Neural progenitor cell (in vitro differentiated cells): ENCODE measurements around the gene TAF15. TPM values are rescaled to one million over a fixed set of nuclear protein-coding genes. Genes with fewer than 3 reads are reported as not detected.
A peak's percentile ranks its signal among the peaks of the same experiment; 100 is the strongest.

Source experiments
- DNase-seq: peaks from one replicate; pipeline ENCODE4 v3.0.0-alpha.2; 2016; ENCODE audit warnings: low spot score
- H2AFZ ChIP-seq: fragments of 200-600 bp; sonication (generic); replicated peaks from 2 replicates; pipeline ENCODE4 v1.6.1; 2016; ENCODE audit warnings: antibody characterized with exemption
- H3F3A ChIP-seq: fragments of 200-600 bp; sonication (generic); 2 replicates; pipeline ENCODE4 v1.6.1; 2016; ENCODE audit warnings: antibody characterized with exemption, low read depth
- H3K27ac ChIP-seq: fragments of 200-600 bp; sonication (generic); 2 replicates; pipeline ENCODE4 v1.5.1; 2016; ENCODE audit warnings: mild to moderate bottlenecking
- H3K27me3 ChIP-seq: fragments of 200-600 bp; sonication (generic); 2 replicates; pipeline ENCODE4 v1.6.1; 2016; ENCODE audit warnings: mild to moderate bottlenecking, moderate library complexity
- H3K36me3 ChIP-seq: fragments of 200-600 bp; sonication (generic); 2 replicates; pipeline ENCODE4 v1.5.1; 2016
- H3K4me1 ChIP-seq: fragments of 200-600 bp; sonication (generic); 2 replicates; pipeline ENCODE4 v1.6.1; 2016; ENCODE audit warnings: mixed run types
- H3K4me2 ChIP-seq: fragments of 200-600 bp; sonication (generic); 2 replicates; pipeline ENCODE4 v1.6.1; 2016
- H3K4me3 ChIP-seq: fragments of 200-600 bp; sonication (generic); 2 replicates; pipeline ENCODE4 v1.5.1; 2016
- H3K79me2 ChIP-seq: fragments of 200-600 bp; sonication (generic); 2 replicates; pipeline ENCODE4 v1.6.1; 2016; ENCODE audit warnings: low read depth
- H3K9ac ChIP-seq: fragments of 200-600 bp; sonication (generic); 2 replicates; pipeline ENCODE4 v1.6.1; 2016
- H3K9me3 ChIP-seq: fragments of 200-600 bp; sonication (generic); 2 replicates; pipeline ENCODE4 v1.5.1; 2016; ENCODE audit warnings: low read depth
- H4K20me1 ChIP-seq: fragments of 200-600 bp; sonication (generic); 2 replicates; pipeline ENCODE4 v1.6.1; 2016; ENCODE audit warnings: low read depth
- H3K27ac Mint-ChIP-seq: 3 replicates; pipeline ENCODE4 v1.8.0; 2021; ENCODE audit warnings: mixed read lengths
- H3K27me3 Mint-ChIP-seq: 2 replicates; pipeline ENCODE4 v1.8.0; 2022; ENCODE audit warnings: low read depth, mild to moderate bottlenecking, inconsistent platforms, moderate library complexity, mixed read lengths; ENCODE audit not compliant: insufficient read depth
- H3K36me3 Mint-ChIP-seq: 3 replicates; pipeline ENCODE4 v1.8.0; 2021; ENCODE audit warnings: mixed read lengths
- H3K4me1 Mint-ChIP-seq: 3 replicates; pipeline ENCODE4 v1.8.0; 2021; ENCODE audit warnings: mixed read lengths
- H3K4me3 Mint-ChIP-seq: 3 replicates; pipeline ENCODE4 v1.8.0; 2021; ENCODE audit warnings: mild to moderate bottlenecking, moderate library complexity, mixed read lengths
- H3K9me3 Mint-ChIP-seq: 3 replicates; pipeline ENCODE4 v1.8.0; 2020; ENCODE audit warnings: mixed read lengths
- EZH2 ChIP-seq: fragments of 200-600 bp; sonication (generic); IDR thresholded peaks from 2 replicates; pipeline ENCODE4 v1.6.1; 2017; ENCODE audit warnings: antibody characterized with exemption, mild to moderate bottlenecking, moderate library complexity
- EZH2phosphoT487 ChIP-seq: fragments of 200-600 bp; sonication (generic); IDR thresholded peaks from 2 replicates; pipeline ENCODE4 v1.6.1; 2017; ENCODE audit warnings: antibody characterized with exemption
- total RNA-seq: library from RNA; depleted of rRNA; stranded (reverse); fragments of >200 nt; gene quantifications from 2 replicates; pipeline ENCODE4 v1.2.3, GENCODE V29; 2015; ENCODE audit warnings: low replicate concordance
- TF ChIP-seq, protein P1 (sequence below): fragments of 200-600 bp; sonication (generic); IDR thresholded peaks from 2 replicates; pipeline ENCODE4 v1.5.1; 2017; ENCODE audit warnings: antibody characterized with exemption, mild to moderate bottlenecking

TAF15 gene
- total RNA-seq, 1 donor from 2014 or later: 90.1 TPM

DNA sequence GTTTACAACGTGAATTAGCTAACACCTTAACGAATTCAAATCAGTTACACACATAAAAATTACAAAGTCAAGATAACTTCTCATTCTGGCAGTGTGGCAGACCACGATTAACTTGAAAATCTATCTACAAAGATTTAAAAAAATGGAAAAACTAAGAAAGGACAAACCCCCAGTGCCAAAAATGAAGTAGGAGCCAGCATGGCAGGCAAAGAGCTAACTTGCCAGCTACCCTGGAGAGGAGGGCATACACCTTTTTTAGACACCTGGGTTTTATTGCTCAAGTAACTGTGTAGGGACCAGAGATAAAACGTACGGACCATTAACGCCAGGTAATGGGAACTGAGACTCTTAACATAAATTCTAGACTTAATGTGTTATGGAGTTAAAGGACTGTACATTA lies 2.5 kb downstream of the TAF15 start:
- no peak overlapping the region for H3K27ac Mint-ChIP-seq
- no peaks in the 10 kb centered on the region for H3K9me3 Mint-ChIP-seq
- no peak overlapping the region for H2AFZ ChIP-seq
- peaks cover 18% of the 10 kb centered on the region for H3K4me1 ChIP-seq
- no peaks in the 10 kb centered on the region for H3K27me3 ChIP-seq
- H3K36me3 ChIP-seq: peaks cover 3% of the 10 kb centered on the region
- peaks cover 38% of the 10 kb centered on the region for H3K4me1 Mint-ChIP-seq
- peaks cover 71% of the 10 kb centered on the region for H4K20me1 ChIP-seq
- H3K79me2 ChIP-seq: peaks cover 75% of the 10 kb centered on the region
- no peak overlapping the region for H3K9ac ChIP-seq
- TF ChIP-seq, protein P1, sequence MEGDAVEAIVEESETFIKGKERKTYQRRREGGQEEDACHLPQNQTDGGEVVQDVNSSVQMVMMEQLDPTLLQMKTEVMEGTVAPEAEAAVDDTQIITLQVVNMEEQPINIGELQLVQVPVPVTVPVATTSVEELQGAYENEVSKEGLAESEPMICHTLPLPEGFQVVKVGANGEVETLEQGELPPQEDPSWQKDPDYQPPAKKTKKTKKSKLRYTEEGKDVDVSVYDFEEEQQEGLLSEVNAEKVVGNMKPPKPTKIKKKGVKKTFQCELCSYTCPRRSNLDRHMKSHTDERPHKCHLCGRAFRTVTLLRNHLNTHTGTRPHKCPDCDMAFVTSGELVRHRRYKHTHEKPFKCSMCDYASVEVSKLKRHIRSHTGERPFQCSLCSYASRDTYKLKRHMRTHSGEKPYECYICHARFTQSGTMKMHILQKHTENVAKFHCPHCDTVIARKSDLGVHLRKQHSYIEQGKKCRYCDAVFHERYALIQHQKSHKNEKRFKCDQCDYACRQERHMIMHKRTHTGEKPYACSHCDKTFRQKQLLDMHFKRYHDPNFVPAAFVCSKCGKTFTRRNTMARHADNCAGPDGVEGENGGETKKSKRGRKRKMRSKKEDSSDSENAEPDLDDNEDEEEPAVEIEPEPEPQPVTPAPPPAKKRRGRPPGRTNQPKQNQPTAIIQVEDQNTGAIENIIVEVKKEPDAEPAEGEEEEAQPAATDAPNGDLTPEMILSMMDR: no peak
- TF ChIP-seq EZH2phosphoT487 (no peak), EZH2 (no peak)
- no peak overlapping the region for H3K27ac ChIP-seq
- peaks cover 9% of the 10 kb centered on the region for H3K27me3 Mint-ChIP-seq
- peak overlapping the region; percentile 56 for H3K4me3 Mint-ChIP-seq
- no peaks in the 10 kb centered on the region for H3K9me3 ChIP-seq
- H3K4me3 ChIP-seq: peak overlapping the region; percentile 93
- peak overlapping the region; percentile 95 for H3K4me2 ChIP-seq
- no peaks in the 10 kb centered on the region for H3F3A ChIP-seq
- peaks cover 13% of the 10 kb centered on the region for H3K36me3 Mint-ChIP-seq
- DNase-seq: no peak

DNA sequence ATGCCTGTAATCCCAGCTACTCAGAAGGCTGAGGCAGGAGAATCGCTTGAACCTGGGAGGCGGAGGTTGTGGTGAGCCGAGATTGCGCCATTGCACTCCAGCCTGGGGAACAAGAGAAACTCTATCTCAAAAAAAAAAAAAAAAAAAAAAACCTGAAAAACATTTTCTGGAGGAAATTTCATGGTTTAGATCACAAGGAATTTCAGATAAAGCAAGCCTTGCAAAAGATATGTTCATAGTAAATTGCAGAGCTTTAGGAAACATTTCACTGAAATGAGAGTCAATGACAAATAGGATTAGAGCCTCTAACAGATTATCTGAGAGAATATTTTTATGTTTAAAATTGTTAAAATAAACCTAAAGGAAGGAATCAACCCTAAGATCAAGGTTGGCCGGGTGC lies 3.2 kb downstream of the TAF15 start:
- Histone ChIP-seq H4K20me1 (peaks cover 78% of the 10 kb centered on the region), H2AFZ (no peak overlapping the region), H3K27ac (no peak overlapping the region), H3F3A (no peaks in the 10 kb centered on the region), H3K4me3 (no peak overlapping the region), H3K27me3 (no peaks in the 10 kb centered on the region), H3K4me2 (no peak overlapping the region), H3K36me3 (peaks cover 3% of the 10 kb centered on the region), H3K79me2 (peaks cover 82% of the 10 kb centered on the region), H3K9ac (no peak overlapping the region), H3K4me1 (peaks cover 18% of the 10 kb centered on the region), H3K9me3 (no peaks in the 10 kb centered on the region)
- no peak for DNase-seq
- Mint-ChIP-seq H3K36me3 (peaks cover 13% of the 10 kb centered on the region), H3K27me3 (peaks cover 9% of the 10 kb centered on the region), H3K9me3 (no peaks in the 10 kb centered on the region), H3K27ac (no peak overlapping the region), H3K4me1 (peaks cover 38% of the 10 kb centered on the region), H3K4me3 (no peak overlapping the region)
- TF ChIP-seq EZH2phosphoT487 (no peak), EZH2 (no peak)
- TF ChIP-seq, protein P1: no peak

DNA sequence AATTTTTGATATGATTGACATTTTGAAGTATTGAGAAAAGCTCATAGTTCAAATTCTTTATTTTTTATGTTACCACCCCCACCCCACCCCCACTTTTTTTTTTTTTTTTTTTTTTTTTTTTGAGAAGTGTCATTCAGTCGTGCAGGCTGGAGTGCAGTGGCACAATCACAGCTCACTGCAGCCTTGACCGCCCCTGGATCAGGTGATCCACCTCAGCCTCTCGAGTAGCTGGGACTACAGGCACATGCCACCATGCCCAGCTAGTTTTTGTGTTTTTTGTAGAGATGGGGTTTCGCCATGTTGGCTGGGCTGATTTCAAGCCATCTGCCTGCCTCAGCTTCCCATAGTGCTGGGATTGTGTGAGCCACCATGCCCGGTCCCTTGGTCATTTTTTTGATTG lies 7.4 kb downstream of the TAF15 start:
- no peaks in the 10 kb centered on the region for H3K9me3 ChIP-seq
- no peaks in the 10 kb centered on the region for H3K9me3 Mint-ChIP-seq
- no peak overlapping the region for H3K4me3 ChIP-seq
- H3K27me3 ChIP-seq: no peaks in the 10 kb centered on the region
- no peak overlapping the region for H3K4me3 Mint-ChIP-seq
- H4K20me1 ChIP-seq: peaks cover 100% of the 10 kb centered on the region
- no peak for TF ChIP-seq EZH2
- H3F3A ChIP-seq: peaks cover 12% of the 10 kb centered on the region
- peaks cover 28% of the 10 kb centered on the region for H3K36me3 ChIP-seq
- H3K4me2 ChIP-seq: no peak overlapping the region
- H3K4me1 Mint-ChIP-seq: peaks cover 16% of the 10 kb centered on the region
- H3K36me3 Mint-ChIP-seq: peaks cover 31% of the 10 kb centered on the region
- H3K27ac ChIP-seq: no peak overlapping the region
- no peak overlapping the region for H3K9ac ChIP-seq
- H3K79me2 ChIP-seq: peaks cover 100% of the 10 kb centered on the region
- peaks cover 3% of the 10 kb centered on the region for H3K27me3 Mint-ChIP-seq
- H2AFZ ChIP-seq: no peak overlapping the region
- H3K27ac Mint-ChIP-seq: no peak overlapping the region
- H3K4me1 ChIP-seq: peaks cover 4% of the 10 kb centered on the region
- no peak for DNase-seq

DNA sequence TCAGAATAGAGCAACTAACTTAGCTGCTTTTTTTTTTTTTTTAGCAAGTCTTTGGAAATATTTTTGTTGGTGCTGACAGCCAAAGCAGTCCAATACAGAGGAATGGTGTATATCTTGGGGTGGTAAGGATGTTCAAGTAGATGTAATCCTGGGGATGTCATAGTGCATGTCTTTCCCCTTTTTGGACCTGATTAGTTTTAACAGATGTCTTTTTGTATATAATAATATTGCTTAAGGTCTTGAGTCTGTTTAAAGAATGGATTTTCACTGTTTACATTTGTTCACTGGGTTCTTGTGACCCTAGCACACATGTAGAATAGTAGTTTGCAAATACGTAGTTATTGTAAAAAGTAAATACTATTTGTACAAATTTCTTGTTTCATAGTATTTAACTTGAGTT lies 7.9 kb downstream of the TAF15 start:
- no peak overlapping the region for H3K4me2 ChIP-seq
- no peak overlapping the region for H3K27ac Mint-ChIP-seq
- H3K27me3 Mint-ChIP-seq: peaks cover 3% of the 10 kb centered on the region
- no peak overlapping the region for H3K27ac ChIP-seq
- H3K27me3 ChIP-seq: no peaks in the 10 kb centered on the region
- no peaks in the 10 kb centered on the region for H3K4me1 ChIP-seq
- H2AFZ ChIP-seq: no peak overlapping the region
- H3K4me1 Mint-ChIP-seq: peaks cover 15% of the 10 kb centered on the region
- no peak overlapping the region for H3K4me3 ChIP-seq
- H3K4me3 Mint-ChIP-seq: no peak overlapping the region
- peaks cover 100% of the 10 kb centered on the region for H4K20me1 ChIP-seq
- H3K9me3 ChIP-seq: no peaks in the 10 kb centered on the region
- TF ChIP-seq, protein P1: no peak
- no peak for TF ChIP-seq EZH2
- no peak for TF ChIP-seq EZH2phosphoT487
- H3K79me2 ChIP-seq: peaks cover 100% of the 10 kb centered on the region
- peaks cover 32% of the 10 kb centered on the region for H3K36me3 Mint-ChIP-seq
- H3F3A ChIP-seq: peaks cover 12% of the 10 kb centered on the region
- H3K9ac ChIP-seq: no peak overlapping the region
- H3K36me3 ChIP-seq: peaks cover 32% of the 10 kb centered on the region
- H3K9me3 Mint-ChIP-seq: no peaks in the 10 kb centered on the region
- DNase-seq: no peak
